ENCODE data around the gene OR10H4.

DNA sequence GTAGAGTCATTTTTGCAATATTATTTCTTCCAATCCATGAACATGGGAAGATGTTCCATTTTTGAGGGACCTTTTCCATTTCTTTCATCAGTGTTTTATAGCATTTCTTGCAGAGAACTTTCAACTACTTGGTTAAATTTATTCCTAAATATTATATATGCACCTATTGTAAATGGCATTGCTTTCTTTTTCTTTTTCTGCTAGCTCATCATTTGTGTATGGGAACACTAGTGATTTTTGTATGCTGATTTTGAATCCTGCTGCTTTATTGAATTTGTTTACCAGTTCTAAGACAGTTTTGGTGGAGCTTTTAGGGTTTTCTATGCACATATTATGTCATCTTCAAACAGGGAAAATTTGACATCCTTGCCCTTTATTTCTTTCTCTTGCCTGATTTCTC, 43.8 kb upstream of the OR10H4 start:
- TF ChIP-seq, protein P1, sequence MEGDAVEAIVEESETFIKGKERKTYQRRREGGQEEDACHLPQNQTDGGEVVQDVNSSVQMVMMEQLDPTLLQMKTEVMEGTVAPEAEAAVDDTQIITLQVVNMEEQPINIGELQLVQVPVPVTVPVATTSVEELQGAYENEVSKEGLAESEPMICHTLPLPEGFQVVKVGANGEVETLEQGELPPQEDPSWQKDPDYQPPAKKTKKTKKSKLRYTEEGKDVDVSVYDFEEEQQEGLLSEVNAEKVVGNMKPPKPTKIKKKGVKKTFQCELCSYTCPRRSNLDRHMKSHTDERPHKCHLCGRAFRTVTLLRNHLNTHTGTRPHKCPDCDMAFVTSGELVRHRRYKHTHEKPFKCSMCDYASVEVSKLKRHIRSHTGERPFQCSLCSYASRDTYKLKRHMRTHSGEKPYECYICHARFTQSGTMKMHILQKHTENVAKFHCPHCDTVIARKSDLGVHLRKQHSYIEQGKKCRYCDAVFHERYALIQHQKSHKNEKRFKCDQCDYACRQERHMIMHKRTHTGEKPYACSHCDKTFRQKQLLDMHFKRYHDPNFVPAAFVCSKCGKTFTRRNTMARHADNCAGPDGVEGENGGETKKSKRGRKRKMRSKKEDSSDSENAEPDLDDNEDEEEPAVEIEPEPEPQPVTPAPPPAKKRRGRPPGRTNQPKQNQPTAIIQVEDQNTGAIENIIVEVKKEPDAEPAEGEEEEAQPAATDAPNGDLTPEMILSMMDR (IDR thresholded peaks at IDR 0.05), result no peak
- TF ChIP-seq POLR2A (IDR thresholded peaks at IDR 0.05), result no peak
- TF ChIP-seq POLR2AphosphoS5 (IDR thresholded peaks at IDR 0.05), result no peak

Measured in upper lobe of left lung (tissue), 4 donors.